ENCODE measurements around the gene DNM3. TPM values are rescaled to one million over a fixed set of nuclear protein-coding genes. Genes with fewer than 3 reads are reported as not detected.

The DNM3 gene
- total and polyA plus RNA-seq, 2 donors (not counting 1 experiment from before 2014, with no cell fraction given), result 1.0 to 1.3 TPM

- no peak overlapping the region for H3K9ac ChIP-seq (ENCODE audit: low read length)
These were observed 38.3 kb downstream of the DNM3 start for GRCh38 chr1:171879556-171879955.

GRCh38 chr1:171881442-171881841 lies 40.1 kb downstream of the DNM3 start:
- CTCF ChIA-PET, result interaction anchor here (0.5 kb wide), 1 partner anchor 87 kb away, joined by 4 read pairs; no protein-coding TSS in a partner anchor

More at GRCh38 chr1:171879556-171879955, 38.3 kb downstream of the DNM3 start:
- H3K79me2 ChIP-seq (ENCODE audit: control insufficient read depth, insufficient read depth, low read length), result no peaks in the 10 kb centered on the region
- no peaks in the 10 kb centered on the region for H4K20me1 ChIP-seq (ENCODE audit: control insufficient read depth, insufficient read depth, low read length, poor library complexity, severe bottlenecking)
- H3K27me3 ChIP-seq (replicated peaks in 1 of 4; ENCODE audit: control extremely low read depth in 1 of 4, control insufficient read depth in 3 of 4, insufficient read depth in 4 of 4, low read length in 3 of 4), result no peaks in the 10 kb centered on the region
- no peaks in the 10 kb centered on the region for H3K9me3 Mint-ChIP-seq (ENCODE audit: insufficient read depth)
- ATAC-seq (ENCODE audit: low read depth), result no peak
- H3K4me1 ChIP-seq (ENCODE audit: control insufficient read depth in 2 of 2, insufficient read depth in 2 of 2, low read length in 2 of 2), result no peaks in the 10 kb centered on the region
- H3K36me3 ChIP-seq (replicated peaks in 1 of 2; ENCODE audit: control extremely low read depth in 1 of 2, control insufficient read depth in 1 of 2, extremely low read depth in 1 of 2, insufficient read depth in 2 of 2, low read length in 1 of 2), result no peaks in the 10 kb centered on the region
- H2AFZ ChIP-seq (ENCODE audit: insufficient read depth, low read depth, low read length, poor library complexity, severe bottlenecking), result no peak overlapping the region
- TF ChIP-seq CTCF (IDR thresholded peaks at IDR 0.05) (no peak), EZH2 (IDR thresholded peaks at IDR 0.05; ENCODE audit: borderline replicate concordance, insufficient read depth, low read depth, low read length, poor library complexity, severe bottlenecking) (no peak)
- CTCF ChIA-PET, result no interaction called here
- intact Hi-C loops (cut with micrococcal nuclease), result no loop called here
- H3K4me3 ChIP-seq (ENCODE audit: control extremely low read depth in 1 of 5, extremely low read depth in 1 of 5, insufficient read depth in 1 of 5, low read depth in 2 of 5, low read length in 4 of 5), result no peak overlapping the region
- H3K4me3 Mint-ChIP-seq, result no peak overlapping the region
- no peaks in the 10 kb centered on the region for H3K27me3 Mint-ChIP-seq
- WGBS (ENCODE audit: insufficient coverage), result 96% methylated on average over 3 of the region's 4 CpGs
- no peak overlapping the region for H3K27ac Mint-ChIP-seq
- no peaks in the 10 kb centered on the region for H3K4me1 Mint-ChIP-seq
- no peak overlapping the region for H3K4me2 ChIP-seq (replicated peaks; ENCODE audit: low read depth, low read length, poor library complexity, severe bottlenecking)
- POLR2A ChIA-PET, result no interaction called here
- H3K9me3 ChIP-seq (ENCODE audit: control extremely low read depth in 1 of 3, control insufficient read depth in 2 of 3, insufficient read depth in 1 of 3, low read length in 2 of 3), result no peaks in the 10 kb centered on the region
- H3K27ac ChIP-seq (ENCODE audit: low read length in 2 of 2), result no peak overlapping the region
- DNase-seq, result no peak

More at GRCh38 chr1:171881442-171881841, 40.1 kb downstream of the DNM3 start:
- WGBS (ENCODE audit: insufficient coverage), result 100% methylated on average over 1 of the region's 1 CpG
- Histone ChIP-seq H3K4me2 (replicated peaks; ENCODE audit: low read depth, low read length, poor library complexity, severe bottlenecking) (no peak overlapping the region), H3K27me3 (replicated peaks in 1 of 4; ENCODE audit: control extremely low read depth in 1 of 4, control insufficient read depth in 3 of 4, insufficient read depth in 4 of 4, low read length in 3 of 4) (no peaks in the 10 kb centered on the region), H3K9me3 (ENCODE audit: control extremely low read depth in 1 of 3, control insufficient read depth in 2 of 3, insufficient read depth in 1 of 3, low read length in 2 of 3) (no peaks in the 10 kb centered on the region), H2AFZ (ENCODE audit: insufficient read depth, low read depth, low read length, poor library complexity, severe bottlenecking) (no peak overlapping the region), H3K79me2 (ENCODE audit: control insufficient read depth, insufficient read depth, low read length) (no peaks in the 10 kb centered on the region), H3K27ac (ENCODE audit: low read length in 2 of 2) (no peak overlapping the region), H3K9ac (ENCODE audit: low read length) (no peak overlapping the region), H3K4me1 (ENCODE audit: control insufficient read depth in 2 of 2, insufficient read depth in 2 of 2, low read length in 2 of 2) (no peaks in the 10 kb centered on the region), H3K4me3 (ENCODE audit: control extremely low read depth in 1 of 5, extremely low read depth in 1 of 5, insufficient read depth in 1 of 5, low read depth in 2 of 5, low read length in 4 of 5) (no peak overlapping the region), H4K20me1 (ENCODE audit: control insufficient read depth, insufficient read depth, low read length, poor library complexity, severe bottlenecking) (no peaks in the 10 kb centered on the region), H3K36me3 (replicated peaks in 1 of 2; ENCODE audit: control extremely low read depth in 1 of 2, control insufficient read depth in 1 of 2, extremely low read depth in 1 of 2, insufficient read depth in 2 of 2, low read length in 1 of 2) (no peaks in the 10 kb centered on the region)
- DNase-seq, result no peak
- Mint-ChIP-seq H3K4me1 (no peaks in the 10 kb centered on the region), H3K9me3 (ENCODE audit: insufficient read depth) (no peaks in the 10 kb centered on the region), H3K27me3 (no peaks in the 10 kb centered on the region), H3K4me3 (no peak overlapping the region), H3K27ac (no peak overlapping the region)
- no peak for ATAC-seq (ENCODE audit: low read depth)
- TF ChIP-seq EZH2 (IDR thresholded peaks at IDR 0.05; ENCODE audit: borderline replicate concordance, insufficient read depth, low read depth, low read length, poor library complexity, severe bottlenecking) (no peak), CTCF (IDR thresholded peaks at IDR 0.05) (no peak)
- intact Hi-C loops (cut with micrococcal nuclease), result no loop called here
- POLR2A ChIA-PET, result no interaction called here
